ENCODE measurements around the gene KRT33B.
"Not testable (repeated sequence)": the region's sequence is repeated elsewhere in the genome, so short reads cannot be mapped to it uniquely, and the experiment has no call there.

Gene KRT33B

GRCh38 chr17:41383690-41384089 lies 14.1 kb upstream of the KRT33B start:
- TF ChIP-seq CTCF (IDR thresholded peaks at IDR 0.05; ENCODE audit: low read depth, low read length), result no peak
- H3K4me3 ChIP-seq (ENCODE audit: low read depth, low read length), result no peak overlapping the region

GRCh38 chr17:41382394-41382793 lies 12.8 kb upstream of the KRT33B start:
- no peak overlapping the region for H3K4me3 ChIP-seq (ENCODE audit: low read depth, low read length)
- TF ChIP-seq CTCF (IDR thresholded peaks at IDR 0.05; ENCODE audit: low read depth, low read length), result no peak

GRCh38 chr17:41381943-41382342 lies 12.3 kb upstream of the KRT33B start, which contains the start of gene KRT34:
Gene KRT34, minus strand, starts transcription at chr17:41382306. Its CDS starts 60 bp downstream, at chr17:41382246.
- not testable (repeated sequence) for H3K4me3 ChIP-seq (ENCODE audit: low read depth, low read length)

- not testable (repeated sequence) for H3K4me3 ChIP-seq (ENCODE audit: low read depth, low read length)
Measured at GRCh38 chr17:41380091-41380490, 10.5 kb upstream of the KRT33B start.

- TF ChIP-seq CTCF (IDR thresholded peaks at IDR 0.05; ENCODE audit: low read depth, low read length), result no peak
Measured at GRCh38 chr17:41377546-41377945, 7.9 kb upstream of the KRT33B start.

GRCh38 chr17:41369023-41369422 lies 590 bp downstream of the KRT33B start:
- H3K4me3 ChIP-seq (ENCODE audit: low read depth, low read length), result no peak overlapping the region
- TF ChIP-seq CTCF (IDR thresholded peaks at IDR 0.05; ENCODE audit: low read depth, low read length), result no peak

More at GRCh38 chr17:41377546-41377945, 7.9 kb upstream of the KRT33B start:
- H3K4me3 ChIP-seq (ENCODE audit: low read depth, low read length), result no peak overlapping the region

- no peak for TF ChIP-seq CTCF (IDR thresholded peaks at IDR 0.05; ENCODE audit: low read depth, low read length)
- H3K4me3 ChIP-seq (ENCODE audit: low read depth, low read length), result no peak overlapping the region
Measured at GRCh38 chr17:41367426-41368075, 2.1 kb downstream of the KRT33B start.

- no peak overlapping the region for H3K4me3 ChIP-seq (ENCODE audit: low read depth, low read length)
- no peak for TF ChIP-seq CTCF (IDR thresholded peaks at IDR 0.05; ENCODE audit: low read depth, low read length)
Measured at GRCh38 chr17:41366070-41366469, 3.5 kb downstream of the KRT33B start.
